Measurements from ENCODE around the gene RTN4R.

GRCh38 chr22:20226760-20227350, 41.3 kb downstream of the RTN4R start:
- TF ChIP-seq CTCF (IDR thresholded peaks at IDR 0.05; ENCODE audit: insufficient read depth, low read depth, low read length) (no peak), EZH2 (IDR thresholded peaks at IDR 0.05; ENCODE audit: insufficient read depth, low read length) (no peak)
